ENCODE results near the gene RPS10.
A peak's percentile ranks its signal among the peaks of the same experiment; 100 is the strongest.

Gene RPS10

DNA sequence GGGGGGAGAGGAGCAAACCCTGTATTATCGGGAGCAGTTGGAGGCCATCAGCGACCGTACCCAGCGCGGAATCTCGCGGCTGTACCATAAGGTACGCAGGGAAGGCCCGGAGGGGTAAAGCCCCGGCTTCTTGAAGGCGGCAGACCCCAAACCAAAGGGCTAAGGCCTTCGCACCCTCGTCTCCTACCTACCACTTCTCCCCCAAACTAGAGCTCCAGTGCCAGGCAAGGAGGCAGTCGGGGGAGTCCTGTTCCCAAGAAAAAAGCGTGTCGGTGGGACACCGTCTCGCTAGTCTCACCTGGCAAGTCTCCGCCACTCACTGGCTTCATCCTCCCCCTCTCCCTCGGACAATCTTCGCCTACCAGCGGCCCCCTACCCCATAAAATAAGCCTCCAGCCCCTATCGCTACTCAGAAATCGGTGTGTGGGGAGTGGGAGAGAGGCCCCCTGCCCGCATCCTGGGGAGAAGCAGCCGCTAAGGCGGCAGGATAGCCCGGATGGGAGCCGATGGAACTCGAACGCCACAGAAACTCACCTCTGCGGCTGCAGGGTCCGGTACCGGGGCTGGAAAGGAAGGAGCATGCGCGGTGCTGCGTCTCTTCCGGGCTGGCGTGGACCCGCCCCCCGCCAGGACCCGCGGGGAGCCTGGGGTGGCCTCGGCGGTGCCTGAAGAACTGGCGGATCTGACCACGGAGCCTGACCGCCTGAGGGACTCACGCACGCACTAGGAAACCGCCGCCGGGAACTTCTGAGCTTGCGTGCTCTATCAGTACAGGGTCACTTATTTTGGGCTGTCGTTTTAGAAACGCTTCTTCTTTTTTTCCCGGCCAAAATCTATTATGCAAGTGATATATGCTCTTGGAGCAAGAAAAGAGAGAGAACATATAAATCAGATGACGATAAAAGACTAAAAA lies at the start of gene RPS10:
Gene RPS10 (minus strand): TSS at position 572 of the 913 bp plus-strand sequence. CDS start 848 bp downstream, outside the sequence.
- DNase-seq (ENCODE audit: low spot score): peak; percentile 94

DNA sequence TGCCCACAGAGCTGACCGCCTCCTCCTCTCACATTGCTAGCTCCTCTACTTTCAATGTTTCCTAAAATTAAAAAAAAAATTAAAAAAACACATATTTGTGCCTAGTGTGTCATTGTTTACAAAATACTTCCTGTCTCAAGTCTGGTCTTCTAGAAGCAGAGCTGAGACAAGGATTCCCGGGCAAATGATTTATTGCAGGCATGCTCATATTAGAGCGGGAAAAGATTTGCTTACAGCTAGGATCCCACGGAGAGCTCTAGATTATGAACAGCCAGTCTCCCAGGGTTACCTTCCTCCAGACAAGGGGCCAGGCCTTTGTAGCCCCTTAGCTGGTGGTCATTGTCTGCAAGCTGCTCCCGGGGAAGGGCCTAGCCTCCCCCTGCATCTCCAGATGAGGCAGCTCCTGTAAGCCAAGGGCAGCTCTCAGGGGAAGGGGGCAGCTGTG lies 49.4 kb upstream of the RPS10 start:
- no peak for DNase-seq (ENCODE audit: low spot score)

DNA sequence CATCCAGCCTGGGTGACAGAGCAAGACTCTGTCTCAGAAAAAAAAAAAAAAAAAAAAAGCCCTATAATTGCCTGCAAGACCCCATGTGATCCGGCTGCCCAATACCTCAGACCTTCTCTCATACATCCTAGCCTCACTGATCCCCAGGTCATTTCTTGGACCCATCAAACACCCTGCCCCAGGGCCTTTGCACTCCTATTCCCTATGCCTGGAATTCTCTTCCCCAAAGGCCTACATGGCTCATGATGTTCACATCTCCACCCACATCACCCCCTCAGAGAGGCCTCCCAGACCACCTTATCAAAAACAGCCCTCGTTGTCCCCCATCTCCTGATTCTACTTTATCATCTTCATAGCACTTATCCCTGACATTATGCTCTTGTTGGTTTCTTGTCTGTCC lies 48.9 kb upstream of the RPS10 start:
- DNase-seq (ENCODE audit: low spot score): no peak

DNA sequence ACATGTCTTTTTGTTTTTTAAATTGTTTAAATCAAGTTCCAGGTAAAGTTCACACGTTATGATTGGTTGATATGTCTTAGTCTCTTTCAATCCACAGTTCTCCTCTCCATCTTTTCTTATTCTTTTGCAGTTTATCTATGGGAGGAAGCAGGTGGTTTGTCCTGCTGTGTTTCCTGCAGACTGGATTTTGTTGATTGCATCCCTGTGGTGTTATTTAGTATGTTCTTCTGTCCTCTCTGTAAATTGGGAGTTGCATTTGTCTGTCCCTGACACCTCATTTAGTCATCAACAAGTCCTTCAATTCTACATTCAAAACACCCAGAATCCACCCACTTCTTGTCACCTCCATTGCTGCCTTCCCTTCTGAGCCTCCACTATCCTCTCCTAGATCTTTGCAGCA lies 48.1 kb upstream of the RPS10 start:
- no peak for DNase-seq (ENCODE audit: low spot score)

DNA sequence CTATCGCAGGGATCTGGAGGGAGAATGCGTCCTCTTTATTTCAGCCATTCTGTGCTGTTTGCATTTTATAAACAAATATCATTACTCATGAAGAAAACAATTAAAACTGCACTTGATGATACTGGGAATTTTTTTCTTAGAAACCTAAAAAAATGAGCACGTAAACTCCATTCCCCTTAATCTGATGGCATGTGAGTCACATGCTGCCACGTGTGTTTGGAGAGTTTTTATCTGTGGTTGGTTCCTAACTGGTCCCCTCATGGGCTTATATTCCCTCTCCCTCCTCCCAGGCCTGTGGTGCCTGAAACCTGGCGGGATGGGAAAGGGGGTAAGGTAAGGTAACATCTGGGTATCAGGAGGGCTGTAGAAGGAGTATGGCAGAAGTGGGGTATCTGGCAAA lies 46.6 kb upstream of the RPS10 start:
- no peak for DNase-seq (ENCODE audit: low spot score)

DNA sequence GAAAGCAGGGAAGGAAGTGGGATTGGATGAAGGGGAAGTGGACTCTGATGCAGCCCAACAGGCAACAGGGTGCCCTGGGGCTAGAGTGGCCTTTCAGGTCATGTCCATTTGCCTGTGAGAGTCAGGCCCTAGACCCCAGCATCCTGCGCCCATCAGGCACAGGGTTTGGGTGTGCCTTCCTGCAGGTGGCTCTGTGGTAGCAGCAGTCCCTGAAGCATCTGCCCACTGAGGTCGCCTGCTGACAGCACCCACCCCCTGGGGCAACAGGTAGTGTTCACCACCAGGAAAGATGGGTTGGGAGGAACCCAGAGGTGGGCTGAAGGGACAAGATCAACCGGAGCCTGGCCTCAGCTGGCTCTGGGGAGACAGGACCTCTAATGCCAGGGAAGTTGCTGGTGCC lies 43.6 kb upstream of the RPS10 start:
- DNase-seq (ENCODE audit: low spot score): no peak

DNA sequence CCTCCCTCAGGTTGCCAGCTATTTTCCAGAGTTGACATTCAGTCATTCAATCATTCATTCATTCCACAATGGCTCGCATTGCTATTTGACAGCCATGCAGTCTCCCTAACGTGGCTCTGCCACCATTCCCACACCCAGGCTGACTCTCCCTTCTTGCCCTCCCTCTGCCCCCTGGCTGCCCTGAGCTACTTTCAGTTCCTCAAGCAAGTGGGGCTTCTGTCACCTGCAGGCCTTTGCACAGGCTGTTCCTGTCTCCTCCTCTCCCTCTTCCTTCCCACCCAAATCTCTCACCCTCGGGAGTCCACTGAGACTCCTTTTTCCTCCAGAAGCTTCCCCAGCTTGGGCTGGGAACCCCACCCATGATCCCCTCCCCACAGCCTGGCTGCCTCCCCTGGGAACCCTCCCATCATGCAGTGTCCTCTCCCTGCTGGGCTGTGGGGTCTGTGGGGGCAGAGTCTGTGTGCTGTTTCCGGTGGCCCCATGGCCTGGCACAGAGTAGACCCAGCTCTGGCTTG lies 42.6 kb upstream of the RPS10 start:
- DNase-seq (ENCODE audit: low spot score): no peak

DNA sequence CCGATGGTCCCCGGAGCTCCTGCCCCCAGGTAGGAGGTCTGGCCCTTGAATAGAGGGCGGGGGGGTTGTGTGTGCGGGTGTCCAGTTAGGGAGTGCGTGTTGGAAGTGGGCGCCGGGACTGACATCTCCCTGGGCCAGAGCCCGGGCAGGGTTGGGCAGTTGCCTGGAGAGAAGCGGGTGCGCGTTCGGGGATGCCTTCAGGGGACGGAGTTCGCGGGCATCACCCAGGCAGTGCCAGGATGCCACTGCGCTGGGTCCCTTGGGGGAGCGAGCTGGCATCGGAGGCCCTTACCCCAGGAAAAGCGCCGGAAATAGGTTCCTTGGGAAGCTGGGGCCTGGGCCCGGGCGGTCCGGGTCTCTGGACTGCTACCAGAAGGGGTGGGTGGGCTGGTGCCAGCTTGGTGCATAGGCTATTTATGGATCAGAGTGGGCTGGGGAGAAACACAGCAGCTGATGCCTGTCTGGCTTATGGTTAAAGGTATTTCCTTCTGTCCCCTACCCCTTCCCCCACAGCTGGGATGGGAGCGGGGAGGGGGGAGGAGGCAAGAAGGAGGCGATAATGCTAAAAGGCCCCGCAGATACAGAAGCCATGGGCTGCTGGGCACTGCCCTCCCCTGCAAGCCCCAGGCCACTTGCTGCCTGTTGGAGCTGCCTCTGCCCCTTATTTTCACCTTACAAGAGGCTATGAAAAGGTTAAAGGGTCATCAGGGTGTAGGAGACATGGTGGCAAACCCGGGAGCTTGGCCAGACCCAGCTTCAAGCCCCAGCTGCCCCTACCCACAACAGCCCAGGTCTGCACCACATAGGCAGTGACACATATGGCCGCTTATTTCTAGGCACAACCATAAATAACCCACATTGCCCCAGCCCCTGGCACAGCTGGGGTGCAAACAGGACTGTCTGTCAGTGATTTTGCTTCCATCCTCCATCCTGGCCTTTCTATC lies 40.6 kb upstream of the RPS10 start:
- DNase-seq (ENCODE audit: low spot score): no peak

DNA sequence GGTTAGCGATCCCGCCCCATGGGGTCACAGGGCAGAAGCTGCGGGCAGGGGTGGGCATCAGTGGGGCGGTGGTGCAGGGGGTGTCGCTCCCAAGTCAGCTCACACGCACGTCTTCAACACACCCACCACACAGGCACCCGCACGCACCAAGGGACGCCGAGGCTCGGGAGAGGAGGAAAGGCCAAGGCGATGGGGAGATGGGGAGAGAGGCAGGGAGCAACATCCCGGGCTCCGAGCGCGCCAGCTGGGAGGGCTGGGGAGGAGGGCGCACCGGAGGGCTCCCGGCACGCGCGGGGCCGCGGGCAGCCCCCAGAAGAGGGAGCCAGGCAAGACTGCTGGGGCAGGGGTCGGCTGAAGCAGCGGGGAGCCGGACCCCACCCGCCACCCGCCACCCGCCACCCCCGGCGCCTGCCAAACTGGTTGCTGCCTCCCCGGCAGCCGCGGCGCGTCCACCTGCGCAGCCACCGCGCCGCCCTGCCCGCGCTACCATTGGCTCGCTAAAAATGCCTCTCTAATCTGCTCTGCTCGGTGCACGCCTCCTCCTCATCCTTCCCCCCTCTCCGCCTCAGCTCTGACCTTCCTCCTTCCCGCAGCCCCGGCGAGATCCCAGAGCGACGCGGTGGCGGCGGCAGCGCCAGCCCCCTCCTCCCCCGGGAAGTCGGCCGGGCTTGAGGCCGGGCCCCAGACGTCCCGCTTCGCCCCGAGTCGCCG lies 39.8 kb upstream of the RPS10 start, which contains the start of gene PACSIN1:
Gene PACSIN1 (plus strand): TSS at position 546 of the 711 bp plus-strand sequence. CDS start 60,230 bp downstream, outside the sequence.
- DNase-seq (ENCODE audit: low spot score): peak; percentile 41

DNA sequence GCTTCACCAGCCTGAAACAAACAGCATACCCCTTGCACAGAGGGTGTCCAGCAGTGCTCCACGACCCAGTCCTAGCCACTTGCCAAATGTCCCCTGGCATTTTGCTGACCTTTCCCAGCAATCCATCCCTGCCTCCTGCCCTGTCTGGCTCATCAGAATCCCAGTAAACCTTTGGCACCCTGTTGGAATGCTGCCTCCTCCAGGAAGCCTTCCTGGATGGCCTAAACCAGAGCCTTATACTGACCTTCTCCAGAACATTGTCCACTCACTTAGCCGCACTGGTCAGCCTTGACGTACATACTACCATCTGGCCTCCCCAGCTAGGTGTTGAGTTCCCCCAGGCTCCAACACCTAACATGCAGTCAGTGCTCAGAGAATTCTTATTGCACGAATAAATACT lies 38.0 kb upstream of the RPS10 start:
- DNase-seq (ENCODE audit: low spot score): no peak

DNA sequence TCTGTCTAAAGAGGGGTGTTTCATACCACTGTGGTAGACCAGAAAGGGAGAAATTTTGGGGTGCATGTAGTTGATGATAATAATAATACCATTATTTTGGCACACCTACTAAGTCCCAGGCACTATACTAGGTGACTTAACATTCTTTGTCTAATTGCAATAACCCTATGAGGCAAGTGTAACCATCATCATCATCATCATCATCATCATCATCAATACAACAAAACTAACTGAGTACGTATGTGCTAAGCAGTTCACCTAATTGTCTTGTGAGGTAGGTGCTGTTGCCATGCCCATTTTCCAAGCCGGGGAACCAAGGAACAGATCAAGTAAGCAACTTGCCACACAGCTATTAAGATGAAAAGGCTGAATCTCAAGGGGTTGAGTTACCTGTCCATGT lies 37.4 kb upstream of the RPS10 start:
- DNase-seq (ENCODE audit: low spot score): no peak

DNA sequence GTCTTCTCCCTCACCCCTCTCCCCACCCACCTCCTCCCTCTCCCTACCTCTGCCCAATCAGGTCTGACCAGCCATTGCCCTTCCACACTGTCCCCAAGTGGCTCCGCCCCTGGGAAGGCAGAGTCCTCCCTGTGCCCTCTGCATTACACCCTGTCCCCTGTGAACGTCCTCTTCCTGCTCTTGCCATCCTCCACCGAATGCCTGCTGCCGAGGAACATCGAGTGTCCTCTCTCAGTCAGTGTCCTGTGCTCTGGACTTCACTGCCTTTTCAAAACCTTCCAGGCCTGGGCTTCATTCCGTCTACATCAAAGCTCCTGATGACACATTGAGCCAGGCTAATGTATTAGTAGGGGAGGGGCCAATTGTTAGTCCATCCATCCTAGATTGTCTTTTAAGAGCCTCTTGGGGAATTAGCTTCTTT lies 36.7 kb upstream of the RPS10 start:
- DNase-seq (ENCODE audit: low spot score): peak; percentile 37

DNA sequence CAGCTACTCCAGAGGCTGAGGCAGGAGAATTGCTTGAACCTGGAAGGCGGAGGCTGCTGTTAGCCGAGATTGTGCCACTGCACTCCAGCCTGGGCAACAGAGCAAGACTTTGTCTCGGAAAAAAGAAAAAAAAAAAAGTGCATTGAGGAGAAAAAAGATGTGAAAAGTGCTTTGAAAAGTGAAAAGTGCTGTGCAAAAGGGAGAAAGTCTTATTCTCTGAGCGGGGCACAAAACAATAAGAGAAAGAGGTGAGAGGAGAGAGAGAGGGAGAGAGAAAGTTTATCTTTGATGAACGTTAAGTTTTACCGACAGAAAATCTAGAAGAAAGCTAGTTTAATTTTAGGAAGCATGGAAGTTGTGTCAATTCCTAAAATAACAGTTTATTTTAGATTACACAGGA lies 36.1 kb upstream of the RPS10 start:
- no peak for DNase-seq (ENCODE audit: low spot score)

DNA sequence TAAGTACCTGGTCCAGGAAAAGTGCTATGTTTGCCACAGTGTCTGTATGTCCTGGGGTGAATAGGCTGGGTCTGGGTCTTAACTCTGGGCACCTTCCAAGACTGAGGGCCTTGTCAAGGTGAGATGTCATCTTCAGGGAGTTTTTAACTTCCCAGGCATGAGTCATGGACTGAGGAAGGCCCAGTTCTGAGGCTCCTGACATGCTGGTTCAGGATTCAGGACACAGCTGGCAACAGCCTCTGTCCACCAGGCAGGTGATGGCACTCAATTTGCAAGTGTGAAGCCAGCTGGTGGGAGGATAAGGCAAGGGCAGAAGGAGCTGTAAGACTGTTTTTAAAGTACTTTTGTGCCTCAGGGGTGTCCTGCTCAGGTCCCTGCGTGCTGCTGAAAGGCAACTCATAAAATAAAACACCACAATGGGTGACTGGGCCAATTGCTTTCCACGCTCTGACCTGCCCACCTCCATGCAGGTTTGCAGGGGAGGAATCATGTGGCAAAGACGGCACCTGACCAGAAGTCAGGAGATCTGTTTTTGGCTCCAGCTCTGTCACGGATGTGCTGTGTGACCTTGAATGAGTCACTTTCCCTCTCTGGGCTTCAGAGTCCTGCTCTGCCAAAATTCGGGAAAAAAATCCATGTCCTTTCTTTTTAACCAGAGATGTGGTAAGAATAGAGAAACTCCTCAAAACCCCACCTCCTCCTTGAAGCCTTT lies 35.1 kb upstream of the RPS10 start:
- DNase-seq (ENCODE audit: low spot score): peak; percentile 16

DNA sequence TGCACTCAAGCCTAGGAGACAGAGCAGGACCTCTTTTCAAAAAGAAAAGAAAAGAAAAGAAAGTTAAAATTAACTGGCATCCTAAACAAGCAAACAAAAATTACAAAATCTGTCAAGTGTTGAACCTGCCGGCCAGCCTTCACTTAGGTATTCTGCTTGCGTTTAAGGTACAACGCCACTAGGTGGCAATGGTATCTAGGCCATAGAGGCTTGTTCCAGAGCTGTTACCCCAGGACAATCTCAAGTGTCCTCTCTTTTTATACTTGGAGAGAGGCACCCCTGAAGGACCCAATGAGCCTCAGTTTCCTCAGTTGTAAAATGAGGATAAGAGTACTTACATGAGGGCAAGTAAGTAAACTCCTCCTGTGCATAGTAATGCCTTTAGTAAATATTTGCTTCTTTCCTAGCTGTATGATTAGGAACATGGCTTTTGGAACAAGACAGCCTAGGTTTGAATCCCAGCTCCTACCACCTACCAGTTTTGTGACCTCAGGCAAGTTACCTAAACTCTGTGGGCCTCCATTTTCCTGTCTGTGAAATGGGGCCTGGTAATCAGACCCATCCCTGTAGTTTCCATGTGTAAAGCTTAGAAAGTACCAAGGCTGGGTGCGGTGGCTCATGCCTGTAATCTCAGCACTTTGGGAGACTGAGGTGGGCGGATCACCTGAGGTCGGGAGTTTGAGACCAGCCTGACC lies 34.2 kb upstream of the RPS10 start:
- peak; percentile 54 for DNase-seq (ENCODE audit: low spot score)

DNA sequence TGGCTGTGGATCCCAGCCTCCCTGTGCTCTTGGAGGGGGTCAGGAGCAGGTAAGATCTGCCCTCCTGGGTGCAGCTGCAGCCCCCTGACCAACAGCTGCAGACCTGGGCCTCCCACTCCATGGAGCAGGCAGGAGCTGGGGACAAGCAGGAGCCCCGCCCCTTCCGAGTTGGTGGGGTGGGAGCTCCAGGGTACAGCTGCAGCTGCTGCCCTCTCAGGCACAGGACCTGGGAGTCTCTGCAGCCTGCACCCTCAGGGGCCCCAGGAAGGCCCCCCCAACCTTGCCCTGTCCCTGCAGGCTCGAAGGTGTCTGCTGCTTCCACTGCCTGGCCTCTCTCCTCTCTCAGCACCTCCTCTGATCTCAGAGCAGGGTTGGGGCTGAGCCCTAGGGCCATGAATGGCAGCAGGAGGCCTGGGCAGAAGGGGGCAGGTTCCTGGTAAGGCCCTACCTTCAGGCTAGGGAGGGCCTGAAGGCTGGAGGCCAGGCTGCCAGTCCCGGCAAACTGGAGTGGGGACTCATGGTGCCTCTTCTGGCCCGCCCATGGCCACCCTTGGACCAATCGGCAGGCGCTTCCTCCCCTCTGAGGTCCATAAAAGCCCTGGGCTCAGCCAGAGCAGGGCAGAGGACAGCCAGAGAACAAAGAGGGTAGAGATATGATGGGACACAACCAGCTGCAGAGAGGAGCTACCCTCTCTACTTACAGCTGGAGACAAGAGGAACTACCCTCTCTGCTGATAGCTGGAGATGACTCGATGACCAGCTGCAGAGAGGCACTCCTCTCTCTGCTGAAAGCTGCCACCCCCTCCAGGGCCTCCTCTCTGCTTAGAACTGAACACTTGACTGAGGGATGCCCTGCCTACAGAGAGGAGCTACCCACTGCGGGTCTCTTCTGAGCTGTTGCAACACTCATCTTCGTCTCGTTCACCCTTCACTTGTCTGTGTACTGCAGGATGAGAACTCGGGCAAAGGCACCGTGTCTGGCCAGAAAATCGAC lies 32.2 kb upstream of the RPS10 start:
- DNase-seq (ENCODE audit: low spot score): no peak

DNA sequence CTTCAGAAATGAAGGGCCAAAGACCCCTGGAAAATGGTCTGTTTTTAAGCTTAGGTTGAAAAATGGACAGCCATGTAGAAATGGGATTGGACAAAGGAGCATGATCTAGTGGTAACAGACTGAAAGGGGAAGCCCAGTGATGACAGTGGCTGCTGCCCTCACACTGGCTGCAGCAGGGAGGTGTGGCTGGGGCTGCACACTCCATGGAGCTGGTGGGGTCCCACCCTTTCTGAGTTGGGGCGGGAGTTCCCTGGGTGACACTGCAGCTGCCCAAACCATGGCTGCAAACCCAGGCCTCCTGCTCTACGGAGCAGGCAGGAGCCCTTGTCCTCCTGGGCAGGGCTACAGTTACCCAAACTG lies 31.5 kb upstream of the RPS10 start:
- DNase-seq (ENCODE audit: low spot score): no peak

DNA sequence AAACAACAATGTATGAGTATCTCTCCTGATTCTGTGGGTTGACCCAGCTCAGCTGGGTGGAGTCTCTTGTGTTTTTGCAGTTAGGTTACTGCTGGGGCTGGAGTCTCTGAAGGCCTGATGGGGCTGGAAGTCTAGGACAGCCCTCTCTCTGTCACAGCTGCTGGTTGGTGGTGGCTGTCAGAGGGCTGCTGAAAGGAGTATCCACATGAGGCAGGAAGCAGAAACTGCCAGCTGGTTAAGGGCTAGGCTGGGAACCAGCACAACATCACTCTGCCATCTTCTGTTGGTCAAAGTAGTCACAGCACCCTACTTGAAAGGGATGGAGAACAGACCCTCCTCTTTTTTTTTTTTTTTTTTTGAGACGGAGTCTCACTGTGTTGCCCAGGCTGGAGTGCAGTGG lies 30.0 kb upstream of the RPS10 start:
- DNase-seq (ENCODE audit: low spot score): no peak

DNA sequence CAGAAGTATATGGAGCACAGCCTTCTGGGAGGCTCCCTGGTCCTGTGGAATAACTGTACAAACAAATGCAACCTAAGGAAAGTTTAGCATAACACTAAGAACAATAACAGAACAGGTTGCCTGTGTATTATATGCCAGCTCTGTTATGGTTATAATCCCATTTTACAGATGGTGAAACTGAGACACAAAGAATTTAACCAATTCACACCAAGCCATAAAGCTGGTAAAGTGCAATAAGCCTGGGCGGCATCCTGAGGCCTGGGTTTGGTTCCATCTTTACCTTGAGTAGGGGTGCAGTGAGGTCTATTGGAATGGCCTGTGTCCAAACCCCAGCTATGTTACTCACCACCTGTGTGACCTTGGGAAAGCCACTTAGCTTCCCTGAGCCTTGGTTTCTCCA lies 25.3 kb upstream of the RPS10 start:
- no peak for DNase-seq (ENCODE audit: low spot score)
